ENCODE data around the gene FGF16.
"Not testable (repeated sequence)": the region's sequence is repeated elsewhere in the genome, so short reads cannot be mapped to it uniquely, and the experiment has no call there.

The FGF16 gene

GRCh38 chrX:77444545-77444944 lies 2.6 kb upstream of the FGF16 start:
- H3K27ac ChIP-seq = no peak overlapping the region
- H3K4me1 ChIP-seq = peaks cover 23% of the 10 kb centered on the region
- H3K9me3 ChIP-seq = peaks cover 5% of the 10 kb centered on the region; the same call in 1 of the 2 replicates
- no peak for TF ChIP-seq Cebpa-rat (IDR thresholded peaks at IDR 0.05)
- no peak overlapping the region for H3K4me3 ChIP-seq
- H3K4me2 ChIP-seq = no peak overlapping the region
- peaks cover 6% of the 10 kb centered on the region; the same call in 1 of the 2 replicates for H4K20me1 ChIP-seq
- H3K36me3 ChIP-seq = no peaks in the 10 kb centered on the region
- H3K9ac ChIP-seq = no peak overlapping the region
- H3K27me3 ChIP-seq = peaks cover 85% of the 10 kb centered on the region

GRCh38 chrX:77446029-77446585 lies 1.1 kb upstream of the FGF16 start:
- Histone ChIP-seq H3K4me1 (peaks cover 23% of the 10 kb centered on the region), H4K20me1 (peaks cover 6% of the 10 kb centered on the region; the same call in 1 of the 2 replicates), H3K27me3 (peaks cover 95% of the 10 kb centered on the region), H3K36me3 (no peaks in the 10 kb centered on the region), H3K4me2 (peak overlapping the region; percentile 77), H3K9me3 (peaks cover 5% of the 10 kb centered on the region; the same call in 1 of the 2 replicates), H3K27ac (no peak overlapping the region), H3K9ac (no peak overlapping the region), H3K4me3 (peak overlapping the region; percentile 60)
- TF ChIP-seq Cebpa-rat (IDR thresholded peaks at IDR 0.05) = no peak

GRCh38 chrX:77447653-77448569 lies 722 bp downstream of the FGF16 start:
- Histone ChIP-seq H3K9me3 (peaks cover 5% of the 10 kb centered on the region; the same call in 1 of the 2 replicates), H3K36me3 (no peaks in the 10 kb centered on the region), H3K27ac (no peak overlapping the region), H3K4me1 (peaks cover 23% of the 10 kb centered on the region), H3K27me3 (peaks cover 87% of the 10 kb centered on the region), H3K9ac (no peak overlapping the region), H3K4me2 (peak overlapping the region; percentile 77), H3K4me3 (peak overlapping the region; percentile 60), H4K20me1 (peaks cover 6% of the 10 kb centered on the region; the same call in 1 of the 2 replicates)
- TF ChIP-seq Cebpa-rat (IDR thresholded peaks at IDR 0.05) = no peak

DNA sequence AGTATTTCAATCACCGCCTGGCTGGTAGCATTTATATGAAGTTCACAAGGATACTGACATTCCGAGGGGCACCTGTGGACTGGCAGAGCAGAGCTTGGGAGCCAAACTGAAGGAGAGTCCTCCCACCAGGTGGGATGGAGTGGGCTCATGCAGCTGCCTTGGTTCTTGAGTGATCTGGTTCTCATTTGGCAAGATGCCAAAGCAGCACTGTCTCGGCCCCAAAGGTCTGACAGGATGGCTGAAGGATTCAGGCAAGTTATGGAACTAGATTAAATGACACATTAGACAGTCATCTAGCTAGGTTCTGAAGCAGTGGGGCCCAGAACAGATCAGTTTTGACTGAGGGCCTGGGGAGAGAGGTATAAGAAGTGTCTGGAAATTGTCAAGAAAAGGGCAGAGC lies 3.2 kb downstream of the FGF16 start:
- Histone ChIP-seq H3K4me2 (no peak overlapping the region), H3K36me3 (no peaks in the 10 kb centered on the region), H4K20me1 (peaks cover 6% of the 10 kb centered on the region; the same call in 1 of the 2 replicates), H3K9me3 (peaks cover 5% of the 10 kb centered on the region; the same call in 1 of the 2 replicates), H3K4me3 (no peak overlapping the region), H3K4me1 (peaks cover 23% of the 10 kb centered on the region), H3K27me3 (peaks cover 81% of the 10 kb centered on the region), H3K27ac (no peak overlapping the region), H3K9ac (no peak overlapping the region)
- TF ChIP-seq Cebpa-rat (IDR thresholded peaks at IDR 0.05) = no peak

DNA sequence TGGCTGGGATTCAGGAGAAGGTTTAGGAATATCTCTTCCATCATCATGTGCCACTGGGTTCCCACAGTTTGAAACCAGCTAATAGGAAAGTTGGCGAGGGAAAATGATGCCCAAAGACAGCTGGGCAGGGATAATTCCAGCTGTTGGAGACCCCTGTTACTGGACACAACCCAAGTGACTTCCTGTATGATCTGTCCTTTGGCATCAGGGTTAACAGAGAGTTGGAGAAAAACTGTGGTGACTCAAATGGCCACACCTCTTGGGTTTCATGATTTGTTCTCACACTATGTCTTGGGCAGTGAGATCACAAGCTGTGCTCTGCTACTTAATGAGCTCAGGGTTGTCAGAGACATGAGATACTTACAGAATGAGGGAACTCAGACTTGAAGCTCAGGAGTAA lies 3.8 kb downstream of the FGF16 start:
- H3K27ac ChIP-seq = no peak overlapping the region
- TF ChIP-seq Cebpa-rat (IDR thresholded peaks at IDR 0.05) = no peak

GRCh38 chrX:77453190-77453589 lies 6.0 kb downstream of the FGF16 start:
- H3K9me3 ChIP-seq = no peaks in the 10 kb centered on the region
- H3K36me3 ChIP-seq = no peaks in the 10 kb centered on the region
- H3K9ac ChIP-seq = no peak overlapping the region
- TF ChIP-seq Cebpa-rat (IDR thresholded peaks at IDR 0.05) = no peak
- H3K4me3 ChIP-seq = no peak overlapping the region
- peaks cover 1% of the 10 kb centered on the region; the same call in 1 of the 2 replicates for H3K4me1 ChIP-seq
- H3K4me2 ChIP-seq = no peak overlapping the region
- H3K27me3 ChIP-seq = peaks cover 78% of the 10 kb centered on the region
- no peak overlapping the region for H3K27ac ChIP-seq
- no peaks in the 10 kb centered on the region; the same call in 1 of the 2 replicates for H4K20me1 ChIP-seq

More for the DNA sequence above, 3.8 kb downstream of the FGF16 start:
- Histone ChIP-seq H3K27me3 (peaks cover 81% of the 10 kb centered on the region), H3K4me1 (peaks cover 20% of the 10 kb centered on the region), H3K4me2 (no peak overlapping the region), H3K36me3 (no peaks in the 10 kb centered on the region), H3K9ac (no peak overlapping the region), H4K20me1 (peaks cover 6% of the 10 kb centered on the region; the same call in 1 of the 2 replicates), H3K9me3 (peaks cover 1% of the 10 kb centered on the region; the same call in 1 of the 2 replicates), H3K4me3 (no peak overlapping the region)

DNA sequence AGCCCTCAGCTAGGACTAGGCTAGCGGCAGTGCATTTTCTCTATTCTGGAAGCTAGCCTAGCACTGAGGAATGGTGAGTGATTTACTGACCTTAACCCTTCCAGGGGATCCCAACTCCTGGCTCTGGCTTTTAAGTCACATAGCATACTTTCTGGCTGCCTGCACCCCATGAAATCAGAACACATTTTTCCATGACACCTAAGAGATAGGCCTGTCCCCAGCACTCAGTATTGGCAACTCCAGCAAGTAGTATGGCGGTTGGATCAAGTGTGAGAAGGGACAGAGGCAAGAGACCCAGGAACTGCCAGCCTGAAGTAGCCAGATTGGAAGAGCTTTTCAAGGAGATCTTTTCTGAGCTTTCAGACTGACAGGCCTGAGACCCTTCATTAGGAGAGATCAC lies 8.2 kb downstream of the FGF16 start:
- Histone ChIP-seq H3K9me3 (no peaks in the 10 kb centered on the region), H3K4me3 (no peak overlapping the region)

GRCh38 chrX:77484045-77484444 lies 36.9 kb downstream of the FGF16 start:
- peaks cover 39% of the 10 kb centered on the region for H3K9me3 ChIP-seq
- no peak overlapping the region for H3K4me3 ChIP-seq
- H3K27ac ChIP-seq = no peak overlapping the region
- H3K4me2 ChIP-seq = no peak overlapping the region
- H4K20me1 ChIP-seq = no peaks in the 10 kb centered on the region
- H3K36me3 ChIP-seq = no peaks in the 10 kb centered on the region
- no peak overlapping the region for H3K9ac ChIP-seq
- no peak for TF ChIP-seq Cebpa-rat (IDR thresholded peaks at IDR 0.05)
- peaks cover 5% of the 10 kb centered on the region; the same call in 1 of the 2 replicates for H3K27me3 ChIP-seq
- H3K4me1 ChIP-seq = no peaks in the 10 kb centered on the region

More for the DNA sequence above, 8.2 kb downstream of the FGF16 start:
- Histone ChIP-seq H3K9ac (no peak overlapping the region), H3K4me1 (no peaks in the 10 kb centered on the region), H4K20me1 (no peaks in the 10 kb centered on the region), H3K27ac (no peak overlapping the region), H3K4me2 (no peak overlapping the region), H3K36me3 (no peaks in the 10 kb centered on the region), H3K27me3 (peaks cover 75% of the 10 kb centered on the region)
- TF ChIP-seq Cebpa-rat (IDR thresholded peaks at IDR 0.05) = no peak

DNA sequence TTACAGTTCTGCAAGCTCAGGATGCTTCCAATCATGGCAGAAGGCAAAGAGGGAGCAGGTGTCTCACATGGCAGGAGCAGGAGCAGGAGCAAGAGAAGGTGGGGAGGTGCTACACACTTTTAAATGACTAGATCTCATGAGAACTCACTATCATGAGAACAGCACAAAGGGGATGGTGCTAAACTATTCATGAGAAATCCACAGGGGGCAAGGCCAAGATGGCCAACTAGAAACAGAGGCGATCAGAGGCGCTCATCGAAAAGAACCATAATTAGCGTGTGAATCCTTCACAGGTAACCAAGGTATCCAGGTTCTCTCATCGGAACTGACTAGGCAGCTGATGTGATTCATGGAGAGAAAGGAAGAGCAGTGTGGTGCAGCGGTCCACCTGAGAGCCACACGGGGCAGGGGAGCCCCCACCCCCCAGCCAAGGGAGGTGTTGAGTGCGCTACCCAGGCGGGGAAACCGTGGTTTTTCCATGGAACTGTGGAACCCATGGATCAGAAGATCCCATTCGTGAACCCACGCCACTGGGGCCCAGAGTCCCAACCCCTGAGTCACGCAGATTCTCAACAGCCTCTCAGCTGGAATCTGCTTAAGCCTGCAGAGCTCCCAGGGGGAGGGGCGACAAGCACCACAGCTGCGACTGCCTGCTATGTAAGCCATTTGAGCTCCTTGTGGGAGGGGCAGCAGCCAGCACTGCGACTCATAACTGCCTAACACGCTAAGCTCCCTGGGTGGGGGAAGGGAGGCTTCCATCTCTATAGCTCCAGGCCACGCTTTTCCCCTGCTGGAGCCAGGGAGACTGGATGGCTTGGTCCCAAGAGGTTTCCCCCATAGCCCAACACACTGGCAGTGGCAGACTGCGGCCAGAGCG lies 46.7 kb downstream of the FGF16 start:
- peaks cover 63% of the 10 kb centered on the region for H3K27me3 ChIP-seq
- no peak overlapping the region for H3K27ac ChIP-seq
- H3K36me3 ChIP-seq = no peaks in the 10 kb centered on the region
- H3K9ac ChIP-seq = no peak overlapping the region
- no peak for TF ChIP-seq Cebpa-rat (IDR thresholded peaks at IDR 0.05)
- no peak overlapping the region for H3K4me2 ChIP-seq
- no peak overlapping the region for H3K4me3 ChIP-seq
- no peaks in the 10 kb centered on the region for H4K20me1 ChIP-seq
- H3K9me3 ChIP-seq = peaks cover 9% of the 10 kb centered on the region; the same call in 1 of the 2 replicates
- no peaks in the 10 kb centered on the region for H3K4me1 ChIP-seq

DNA sequence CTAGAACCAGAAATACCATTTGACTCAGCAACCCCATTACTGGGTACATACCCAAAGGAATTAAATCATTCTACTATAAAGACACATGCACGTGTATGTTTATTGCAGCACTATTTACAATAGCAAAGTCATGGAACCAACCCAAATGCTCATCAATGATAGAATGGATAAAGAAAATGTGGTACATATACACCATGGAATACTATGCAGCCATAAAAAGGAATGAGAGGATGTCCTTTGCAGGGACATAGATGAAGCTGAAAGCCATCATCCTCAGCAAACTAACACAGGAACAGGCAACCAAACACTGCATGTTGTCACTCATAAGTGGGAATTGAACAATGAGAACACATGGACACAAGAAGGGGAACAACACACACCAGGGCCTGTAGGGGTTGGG lies 53.0 kb downstream of the FGF16 start:
- H3K4me2 ChIP-seq, H4K20me1 ChIP-seq, H3K4me1 ChIP-seq, H3K36me3 ChIP-seq, H3K9ac ChIP-seq, H3K9me3 ChIP-seq, H3K27ac ChIP-seq, H3K4me3 ChIP-seq: not testable (repeated sequence)
- peaks cover 31% of the 10 kb centered on the region for H3K27me3 ChIP-seq

All from BLaER1 (cell line).